ENCODE data around the gene MSX2. TPM values are rescaled to one million over a fixed set of nuclear protein-coding genes. Genes with fewer than 3 reads are reported as not detected.

MSX2 gene
- total RNA-seq, 1 donor, result 2.2 TPM

- no peaks in the 10 kb centered on the region for H3K36me3 ChIP-seq (ENCODE audit: insufficient read depth, low read length)
- H2AFZ ChIP-seq (ENCODE audit: low read length), result no peak overlapping the region
- no peak overlapping the region for H3K27ac ChIP-seq (ENCODE audit: low read depth, low read length)
- H3K27me3 ChIP-seq (ENCODE audit: insufficient read depth, low read length), result peaks cover 39% of the 10 kb centered on the region
- H3K4me1 ChIP-seq (ENCODE audit: insufficient read depth, low read length), result no peaks in the 10 kb centered on the region
- H4K20me1 ChIP-seq (ENCODE audit: insufficient read depth, low read length), result no peaks in the 10 kb centered on the region
- peak overlapping the region; percentile 86 for H3K4me2 ChIP-seq (ENCODE audit: insufficient read depth, low read length)
- H3K79me2 ChIP-seq (ENCODE audit: insufficient read depth, low read length), result no peaks in the 10 kb centered on the region
- DNase-seq (ENCODE audit: insufficient read length, low spot score, missing footprints), result no peak
- H3K4me3 ChIP-seq (ENCODE audit: insufficient read depth, low read length), result peak overlapping the region; percentile 67
- no peak for TF ChIP-seq CTCF (IDR thresholded peaks at IDR 0.05; ENCODE audit: extremely low read depth, low read depth, low read length)
- H3K9me3 ChIP-seq (ENCODE audit: low read depth, low read length), result no peaks in the 10 kb centered on the region
Measured at GRCh38 chr5:174725261-174725990, 1.0 kb downstream of the MSX2 start.

- H3K4me2 ChIP-seq (ENCODE audit: insufficient read depth, low read length), result no peak overlapping the region
- no peak overlapping the region for H3K4me3 ChIP-seq (ENCODE audit: insufficient read depth, low read length)
Measured at GRCh38 chr5:174725991-174726601, 1.7 kb downstream of the MSX2 start.

GRCh38 chr5:174726916-174727793 is 2.8 kb downstream of the MSX2 start:
- TF ChIP-seq CTCF (IDR thresholded peaks at IDR 0.05; ENCODE audit: extremely low read depth, low read depth, low read length), result no peak
- H3K27ac ChIP-seq (ENCODE audit: low read depth, low read length), result no peak overlapping the region
- no peak overlapping the region for H3K4me2 ChIP-seq (ENCODE audit: insufficient read depth, low read length)
- no peaks in the 10 kb centered on the region for H3K36me3 ChIP-seq (ENCODE audit: insufficient read depth, low read length)
- no peak overlapping the region for H3K4me3 ChIP-seq (ENCODE audit: insufficient read depth, low read length)
- H4K20me1 ChIP-seq (ENCODE audit: insufficient read depth, low read length), result no peaks in the 10 kb centered on the region
- H3K4me1 ChIP-seq (ENCODE audit: insufficient read depth, low read length), result no peaks in the 10 kb centered on the region
- no peak overlapping the region for H2AFZ ChIP-seq (ENCODE audit: low read length)
- peaks cover 37% of the 10 kb centered on the region for H3K27me3 ChIP-seq (ENCODE audit: insufficient read depth, low read length)
- DNase-seq (ENCODE audit: insufficient read length, low spot score, missing footprints), result no peak
- no peaks in the 10 kb centered on the region for H3K9me3 ChIP-seq (ENCODE audit: low read depth, low read length)
- H3K79me2 ChIP-seq (ENCODE audit: insufficient read depth, low read length), result no peaks in the 10 kb centered on the region

More at GRCh38 chr5:174725991-174726601, 1.7 kb downstream of the MSX2 start:
- TF ChIP-seq CTCF (IDR thresholded peaks at IDR 0.05; ENCODE audit: extremely low read depth, low read depth, low read length), result no peak
- H3K4me1 ChIP-seq (ENCODE audit: insufficient read depth, low read length), result no peaks in the 10 kb centered on the region
- H2AFZ ChIP-seq (ENCODE audit: low read length), result no peak overlapping the region
- no peaks in the 10 kb centered on the region for H3K36me3 ChIP-seq (ENCODE audit: insufficient read depth, low read length)
- no peaks in the 10 kb centered on the region for H4K20me1 ChIP-seq (ENCODE audit: insufficient read depth, low read length)
- H3K9me3 ChIP-seq (ENCODE audit: low read depth, low read length), result no peaks in the 10 kb centered on the region
- H3K27me3 ChIP-seq (ENCODE audit: insufficient read depth, low read length), result peaks cover 37% of the 10 kb centered on the region
- H3K27ac ChIP-seq (ENCODE audit: low read depth, low read length), result no peak overlapping the region
- DNase-seq (ENCODE audit: insufficient read length, low spot score, missing footprints), result no peak
- H3K79me2 ChIP-seq (ENCODE audit: insufficient read depth, low read length), result no peaks in the 10 kb centered on the region

Measured in osteoblast (primary cell).